Colon (tissue), 2 donors: ENCODE data around the gene TUT4.

Experiments used
- FAIRE-seq: peaks from 2 replicates; lab custom pipeline; 2012; peaks lifted over from hg19 to GRCh38; lab: Jason Lieb, UNC
- donor health status: control.
- donor health status: control.

TUT4 gene

DNA sequence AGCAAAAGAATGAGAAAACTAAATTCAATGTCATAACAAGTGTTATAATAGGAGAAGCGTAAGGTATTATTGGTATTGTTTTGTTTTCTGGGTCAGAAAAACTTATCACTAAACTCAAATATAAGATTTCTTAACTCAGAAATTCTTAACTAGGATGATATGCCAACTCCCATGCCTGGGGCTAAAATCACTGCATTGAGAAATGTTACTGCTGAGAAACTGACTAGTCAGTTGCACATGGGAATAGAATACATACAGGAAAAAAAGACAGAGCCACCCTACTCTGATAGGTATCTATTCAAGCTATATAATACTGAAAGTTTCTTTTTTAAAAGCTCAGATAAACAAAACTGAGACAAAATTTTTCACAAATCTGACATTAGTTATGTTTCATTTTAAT, 92.2 kb downstream of the TUT4 start:
- FAIRE-seq: no peak

DNA sequence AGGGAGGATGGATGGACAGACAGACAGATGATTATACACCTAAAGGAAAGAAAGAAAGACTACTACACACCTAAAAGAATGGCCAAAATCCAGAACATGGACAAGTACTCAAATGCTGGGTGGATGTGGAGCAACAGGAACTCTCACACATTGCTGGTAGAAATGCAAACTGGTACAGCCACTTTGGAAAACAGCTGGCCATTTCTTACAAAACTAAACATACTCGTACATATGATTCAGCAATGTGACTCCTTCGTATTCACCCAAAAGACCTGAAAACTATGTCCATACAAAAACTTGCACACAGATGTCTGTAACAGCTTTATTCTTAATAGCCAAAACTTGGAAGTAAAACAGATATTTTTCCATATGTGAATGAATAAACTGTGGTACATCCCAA, 97.2 kb downstream of the TUT4 start:
- no peak for FAIRE-seq

DNA sequence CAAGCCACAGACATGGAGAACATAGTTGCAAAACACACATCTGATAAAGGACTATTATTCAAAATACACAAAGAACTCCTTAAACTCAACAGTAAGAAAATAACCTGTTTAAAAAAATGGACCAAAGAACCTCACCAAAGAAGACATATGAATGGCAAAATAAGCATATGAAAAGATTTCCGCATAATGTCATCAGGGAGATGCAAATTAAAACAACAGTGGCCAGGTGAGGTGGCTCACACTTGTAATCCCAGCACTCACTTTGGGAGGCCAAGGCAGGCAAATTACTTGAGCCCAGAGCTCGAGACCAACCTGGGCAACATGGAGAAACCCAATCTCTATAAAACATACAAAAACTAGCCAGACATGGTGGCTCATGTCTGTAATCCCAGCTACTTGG, 98.1 kb downstream of the TUT4 start:
- no peak for FAIRE-seq

DNA sequence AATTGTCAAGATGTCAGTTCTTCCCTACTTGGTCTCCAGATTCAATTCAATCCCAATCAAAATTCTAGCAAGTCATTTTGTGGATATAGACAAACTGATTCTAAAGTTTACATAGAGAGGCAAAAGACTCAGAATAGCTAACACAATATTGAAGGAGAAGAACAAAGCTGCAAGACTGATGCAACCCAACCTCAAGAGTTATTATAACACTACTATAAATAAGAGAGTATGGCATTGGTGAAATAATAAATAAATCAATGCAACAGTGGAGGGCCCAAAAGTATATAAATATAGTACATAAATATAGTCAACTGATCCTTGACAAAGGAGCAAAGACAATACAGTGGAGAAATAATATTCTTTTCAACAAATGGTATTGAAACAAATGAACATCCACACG, 98.8 kb downstream of the TUT4 start:
- FAIRE-seq: no peak

DNA sequence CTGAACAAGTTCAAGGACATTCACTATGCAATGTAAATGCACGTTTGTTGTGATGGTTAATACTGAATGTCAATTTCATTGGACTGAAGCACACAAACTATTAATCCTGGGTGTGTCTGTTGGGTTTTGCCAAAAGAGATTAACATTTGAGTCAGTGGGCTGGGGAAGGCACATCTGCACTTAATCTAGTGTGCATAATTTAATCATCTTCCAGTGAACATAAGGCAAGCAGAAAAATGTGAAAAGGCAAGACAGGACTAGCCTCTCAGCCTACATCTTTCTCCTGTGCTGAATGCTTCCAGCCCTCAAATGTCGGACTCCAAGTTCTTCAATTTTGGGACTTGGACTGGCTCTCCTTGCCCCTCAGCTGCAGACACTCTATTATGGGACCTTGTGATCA, 108.4 kb downstream of the TUT4 start:
- no peak for FAIRE-seq

DNA sequence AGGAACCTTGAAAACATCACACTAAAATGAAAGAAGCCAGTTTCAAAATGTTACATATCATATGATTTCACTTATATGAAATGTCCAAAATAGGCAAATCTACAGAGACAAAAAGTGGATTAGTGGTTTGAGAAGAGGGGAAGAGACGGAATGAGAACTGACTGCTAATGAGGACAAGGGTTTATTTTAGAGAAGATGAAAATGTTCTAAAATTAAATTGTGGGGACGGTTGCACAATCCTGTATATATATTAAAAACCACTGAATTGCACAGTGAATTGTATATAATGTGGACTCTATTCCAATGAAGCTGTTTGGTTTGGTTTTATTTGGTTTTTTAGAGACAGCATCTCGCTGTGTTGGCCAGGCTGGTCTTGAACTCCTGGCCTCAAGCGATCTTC, 112.9 kb downstream of the TUT4 start:
- no peak for FAIRE-seq

DNA sequence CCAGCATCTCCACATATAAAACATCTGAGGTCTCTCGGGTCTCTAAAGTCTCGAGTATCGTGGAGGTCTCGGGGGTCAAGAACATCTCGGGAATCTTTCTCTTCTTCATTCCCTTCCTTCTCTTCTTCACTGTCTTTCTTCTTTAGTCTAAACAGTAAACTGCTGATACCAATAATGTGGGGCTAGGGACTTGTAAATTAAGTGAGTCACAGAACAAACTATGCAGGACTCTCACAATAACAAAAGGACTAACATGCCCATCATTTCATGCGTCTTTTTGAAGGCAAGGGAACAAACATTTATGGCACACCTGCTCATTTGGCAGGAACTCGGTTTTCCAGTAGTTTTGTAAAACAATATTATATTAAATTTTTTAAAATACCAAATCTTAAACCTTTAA, 116.1 kb downstream of the TUT4 start:
- FAIRE-seq: no peak

DNA sequence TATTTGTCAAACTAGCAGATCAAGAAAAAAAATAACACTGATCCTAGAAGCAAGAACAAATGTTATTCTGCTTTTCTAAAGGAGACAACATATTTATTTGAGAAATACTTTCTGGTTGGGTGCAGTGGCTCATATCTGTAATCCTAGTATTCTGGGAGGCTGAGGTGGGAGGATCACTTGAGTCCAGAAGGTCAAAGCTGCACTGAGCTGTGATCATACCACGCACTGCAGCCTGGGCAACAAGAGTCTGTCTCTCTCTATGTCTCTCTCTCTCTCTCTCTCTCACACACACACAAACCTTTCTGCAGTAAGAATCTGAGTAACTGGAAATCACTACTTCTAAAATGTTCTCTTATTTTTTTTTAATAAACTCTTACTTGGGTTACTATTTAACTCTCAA, 117.2 kb downstream of the TUT4 start:
- no peak for FAIRE-seq

DNA sequence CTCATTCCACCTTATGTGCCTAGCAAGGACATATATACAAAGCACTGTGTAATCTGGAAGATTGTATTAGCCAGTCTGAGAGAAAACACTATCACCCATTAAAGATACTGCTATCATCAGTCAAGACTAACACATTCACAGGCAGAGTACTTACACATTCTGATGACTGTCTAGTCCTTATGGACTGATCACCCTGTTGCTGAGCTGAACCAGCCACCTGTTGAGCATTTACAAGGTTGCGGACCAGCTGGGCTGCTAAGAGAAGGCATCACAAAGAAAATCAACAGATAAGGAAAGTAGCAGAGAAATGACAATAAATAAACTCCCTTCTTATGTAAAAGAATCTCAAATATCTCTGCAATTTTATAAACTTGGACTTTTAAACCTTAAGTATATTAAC, 117.7 kb downstream of the TUT4 start:
- no peak for FAIRE-seq

DNA sequence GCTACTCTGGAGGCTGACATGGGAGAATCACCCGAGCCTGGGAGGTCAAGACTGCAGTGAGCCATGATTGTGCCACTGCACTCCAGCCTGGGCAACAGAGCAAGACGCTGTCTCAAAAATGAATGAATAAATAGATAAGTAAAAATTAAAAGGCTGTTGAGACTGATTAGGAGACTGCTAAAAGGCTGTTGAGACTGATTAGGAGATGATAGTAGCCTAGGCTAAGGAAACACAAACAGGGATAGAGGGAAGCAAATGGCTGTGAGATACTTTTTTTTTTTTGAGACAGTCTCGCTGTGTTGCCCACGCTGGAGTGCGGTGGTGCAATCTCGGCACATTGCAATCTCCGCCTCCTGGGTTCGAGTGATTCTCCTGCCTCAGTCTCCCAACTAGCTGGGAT, 120.1 kb downstream of the TUT4 start:
- FAIRE-seq: no peak

DNA sequence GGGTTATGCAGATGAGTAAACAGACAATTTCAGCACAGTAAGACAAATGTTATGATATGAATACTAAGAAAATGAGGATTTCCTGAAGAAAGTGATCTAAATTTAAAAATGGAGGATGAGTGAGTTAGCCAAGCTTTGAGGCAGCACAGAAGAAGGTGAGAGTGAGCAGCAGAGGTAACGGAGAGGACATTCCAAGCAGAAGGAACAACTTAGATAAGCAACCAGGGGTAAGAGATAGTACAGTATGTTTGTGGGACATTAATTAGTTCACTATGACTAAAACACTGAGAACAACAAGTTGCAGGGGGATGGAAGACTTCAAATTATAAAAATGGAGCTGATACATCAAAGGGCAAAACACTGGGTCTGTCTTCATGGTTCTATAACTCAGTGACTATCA, 125.7 kb downstream of the TUT4 start:
- FAIRE-seq: no peak

DNA sequence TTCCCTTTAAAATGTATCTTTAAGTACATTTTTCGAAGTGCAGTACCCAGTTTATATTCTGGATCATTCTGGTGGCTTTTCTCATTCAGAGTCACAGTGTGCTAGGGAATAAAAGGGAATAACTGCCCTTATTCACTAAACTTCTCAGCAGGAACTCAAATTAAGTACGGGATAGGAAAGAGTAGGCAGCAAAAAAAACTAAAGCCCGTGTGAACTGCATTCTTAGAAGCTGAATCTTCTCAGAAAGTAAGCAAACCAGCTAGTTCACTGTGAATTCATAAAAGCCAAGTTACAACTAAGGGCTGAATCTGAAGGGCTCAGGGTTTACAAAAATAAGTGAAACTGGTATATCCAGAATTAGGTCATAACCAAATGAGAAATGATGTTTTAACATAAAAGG, 126.5 kb downstream of the TUT4 start:
- FAIRE-seq: no peak

DNA sequence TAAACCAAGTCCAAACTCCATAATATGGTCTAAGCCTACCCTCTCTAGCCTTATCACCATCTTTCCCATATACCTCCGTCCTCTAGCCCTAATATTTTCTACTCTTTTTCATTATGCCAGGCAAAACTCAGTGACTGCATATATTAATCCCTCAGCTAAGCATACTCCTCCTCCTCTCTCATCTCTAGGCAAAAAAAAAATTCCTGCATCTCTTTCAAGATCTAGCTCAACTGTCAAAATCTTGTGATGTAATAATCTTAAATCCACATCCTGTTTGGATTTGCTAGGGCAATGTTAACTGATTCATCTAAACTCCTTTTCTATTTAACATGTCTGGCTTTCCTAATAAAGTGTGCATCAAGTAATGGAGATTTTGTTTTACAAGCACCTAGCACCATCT, 128.1 kb downstream of the TUT4 start:
- no peak for FAIRE-seq

DNA sequence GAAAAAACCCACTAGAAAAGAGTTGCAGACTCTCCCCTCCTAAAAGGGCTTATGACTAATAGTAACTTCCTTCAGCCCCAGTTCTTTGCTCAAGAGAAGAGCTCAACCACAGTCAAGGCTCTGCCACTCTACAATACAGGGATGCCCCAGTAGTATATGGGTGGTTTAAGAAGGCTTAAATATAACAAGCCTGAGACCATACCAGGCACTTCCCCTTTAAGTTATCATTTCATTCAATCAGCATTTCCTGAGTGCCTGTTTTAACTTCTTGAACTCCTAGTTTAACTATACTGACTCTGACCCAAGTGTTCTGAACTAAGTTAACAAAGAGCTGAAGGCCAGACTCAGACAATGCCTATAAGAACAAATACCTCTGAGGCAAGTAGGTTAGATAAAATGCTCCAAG, 128.7 kb downstream of the TUT4 start:
- FAIRE-seq: no peak

DNA sequence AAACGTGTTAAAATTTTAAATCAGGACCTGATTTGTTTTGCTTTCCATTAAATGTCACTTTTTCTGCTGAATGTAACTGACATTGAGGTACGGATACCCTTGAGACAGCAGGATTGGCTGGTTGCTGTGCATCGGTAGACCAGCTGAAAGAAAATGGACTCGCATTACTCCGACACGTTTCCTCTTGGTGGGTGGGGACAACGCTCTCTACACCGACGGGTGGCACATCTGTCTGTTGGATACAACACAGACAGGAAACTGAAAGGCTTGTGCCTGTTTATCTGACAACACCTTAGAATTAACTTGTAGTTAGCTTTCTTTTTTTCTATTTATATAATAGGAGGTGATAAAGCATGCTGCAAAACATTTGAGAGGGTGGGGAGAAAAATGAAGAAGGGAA, 129.1 kb downstream of the TUT4 start:
- FAIRE-seq: no peak

DNA sequence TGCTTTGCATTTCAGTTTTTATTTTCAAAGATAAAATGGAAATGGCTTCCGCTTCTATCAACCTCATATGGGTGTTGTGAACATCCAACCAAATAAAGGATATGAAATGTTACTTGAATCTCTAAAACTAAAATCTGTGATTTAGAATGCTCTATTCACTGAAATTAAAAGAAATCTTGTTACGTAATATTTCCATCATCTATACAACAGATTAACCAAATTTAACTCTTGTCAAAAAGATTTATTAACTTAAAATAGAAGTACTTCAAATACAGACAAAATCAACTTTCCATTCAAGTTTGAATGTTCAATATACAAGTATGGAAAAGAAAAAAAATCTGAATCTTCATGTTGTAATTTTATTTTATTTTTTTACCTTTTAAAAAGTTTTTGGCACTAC, 129.8 kb downstream of the TUT4 start:
- no peak for FAIRE-seq

DNA sequence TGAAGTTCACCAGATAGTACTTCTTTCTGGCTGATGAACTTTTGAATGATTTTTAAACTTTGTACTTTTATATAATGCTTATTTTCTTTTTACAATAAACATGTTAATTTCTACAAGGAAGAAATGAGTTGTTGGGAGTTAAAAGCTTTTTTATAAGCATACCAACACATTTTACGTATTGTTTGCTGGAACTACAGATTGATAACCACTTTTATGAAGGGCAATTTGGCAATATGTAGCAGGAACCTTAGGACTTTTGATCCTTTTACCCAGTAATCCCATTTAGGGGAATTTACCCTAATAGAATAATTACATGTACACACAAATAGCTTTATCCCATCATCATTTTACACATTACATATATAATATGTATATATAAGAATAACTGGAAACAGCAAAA, 132.2 kb downstream of the TUT4 start:
- no peak for FAIRE-seq

DNA sequence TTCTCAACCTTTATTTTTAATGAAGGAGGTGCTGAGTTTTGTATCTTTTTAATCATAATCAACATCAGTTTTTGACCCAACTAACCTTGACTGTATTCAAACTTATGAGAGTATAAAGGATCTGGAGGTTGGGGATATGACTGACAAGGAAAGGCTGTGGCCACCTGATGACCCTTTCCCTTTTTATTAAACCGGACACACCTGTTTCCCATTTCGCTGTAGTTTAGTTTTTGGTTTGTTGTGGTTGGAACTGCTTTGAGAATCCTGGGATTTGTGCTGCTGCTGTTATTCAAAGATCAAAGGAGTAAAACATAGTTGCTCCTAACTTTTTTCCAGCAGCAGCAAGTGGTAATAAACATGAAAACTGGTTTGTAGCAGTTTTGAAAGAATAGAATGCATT, 136.1 kb downstream of the TUT4 start:
- no peak for FAIRE-seq

DNA sequence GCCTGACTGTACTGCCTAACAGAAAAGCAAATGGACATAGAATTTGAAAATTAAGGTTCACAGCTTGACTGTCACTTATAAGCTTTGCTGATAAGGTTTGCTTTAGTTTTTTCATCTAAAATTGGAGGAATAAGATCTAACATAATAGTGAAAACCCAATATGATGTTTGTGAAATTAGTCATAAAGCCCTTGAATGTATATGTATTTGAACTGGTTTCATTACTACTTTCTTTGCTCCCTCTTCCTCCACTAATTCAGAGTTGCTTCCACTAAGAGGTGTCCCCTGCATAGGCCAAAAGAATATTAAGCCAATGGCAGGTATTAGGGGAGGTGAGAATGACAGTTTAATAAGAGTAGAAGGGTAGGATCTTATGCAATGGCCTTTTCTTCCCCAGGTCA, 137.9 kb downstream of the TUT4 start:
- no peak for FAIRE-seq

DNA sequence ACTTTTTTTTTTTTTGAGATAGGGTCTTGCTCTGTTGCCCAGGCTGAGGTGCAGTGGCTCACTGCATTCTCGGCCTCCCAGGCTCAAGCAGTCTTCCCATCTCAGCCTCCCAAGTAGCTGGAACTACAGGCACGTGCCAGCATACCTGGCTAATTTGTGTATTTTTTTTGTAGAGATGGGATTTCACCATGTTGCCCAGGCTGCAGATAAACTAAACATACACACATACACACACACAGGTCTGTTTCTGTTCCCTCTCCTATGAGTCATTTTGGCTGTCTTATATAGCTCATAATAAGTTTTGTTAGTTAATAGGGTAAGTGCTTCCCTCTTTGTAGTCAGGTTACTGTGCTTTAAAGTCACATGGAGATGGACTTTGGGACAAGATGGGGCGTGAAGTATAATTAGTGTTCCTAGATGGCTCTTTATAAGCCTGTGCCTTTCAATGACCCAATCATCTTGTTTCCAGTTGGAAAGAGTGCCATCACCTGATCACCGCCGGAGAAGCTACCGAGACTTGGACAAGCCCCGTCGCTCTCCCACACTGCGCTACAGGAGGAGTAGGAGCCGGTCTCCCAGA, 139.4 kb downstream of the TUT4 start:
- FAIRE-seq: peak; percentile 80

DNA sequence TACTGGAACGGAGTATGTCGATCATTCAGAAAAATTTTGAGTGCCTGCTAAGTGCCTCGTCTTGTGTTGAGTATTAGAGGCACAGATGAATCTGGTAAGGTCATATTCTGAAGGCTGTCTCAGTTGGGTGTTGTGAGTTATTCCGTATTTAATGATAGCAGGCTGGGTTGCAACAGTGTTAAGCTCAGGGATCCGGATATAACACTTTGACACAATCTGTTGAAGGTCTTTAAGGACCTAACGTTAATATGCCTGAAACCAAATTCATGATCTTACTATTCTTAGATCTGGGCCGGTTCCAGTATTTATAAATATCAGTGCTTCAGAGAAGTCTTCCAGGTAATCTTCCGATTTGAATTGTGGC, 147.9 kb downstream of the TUT4 start:
- FAIRE-seq: no peak

DNA sequence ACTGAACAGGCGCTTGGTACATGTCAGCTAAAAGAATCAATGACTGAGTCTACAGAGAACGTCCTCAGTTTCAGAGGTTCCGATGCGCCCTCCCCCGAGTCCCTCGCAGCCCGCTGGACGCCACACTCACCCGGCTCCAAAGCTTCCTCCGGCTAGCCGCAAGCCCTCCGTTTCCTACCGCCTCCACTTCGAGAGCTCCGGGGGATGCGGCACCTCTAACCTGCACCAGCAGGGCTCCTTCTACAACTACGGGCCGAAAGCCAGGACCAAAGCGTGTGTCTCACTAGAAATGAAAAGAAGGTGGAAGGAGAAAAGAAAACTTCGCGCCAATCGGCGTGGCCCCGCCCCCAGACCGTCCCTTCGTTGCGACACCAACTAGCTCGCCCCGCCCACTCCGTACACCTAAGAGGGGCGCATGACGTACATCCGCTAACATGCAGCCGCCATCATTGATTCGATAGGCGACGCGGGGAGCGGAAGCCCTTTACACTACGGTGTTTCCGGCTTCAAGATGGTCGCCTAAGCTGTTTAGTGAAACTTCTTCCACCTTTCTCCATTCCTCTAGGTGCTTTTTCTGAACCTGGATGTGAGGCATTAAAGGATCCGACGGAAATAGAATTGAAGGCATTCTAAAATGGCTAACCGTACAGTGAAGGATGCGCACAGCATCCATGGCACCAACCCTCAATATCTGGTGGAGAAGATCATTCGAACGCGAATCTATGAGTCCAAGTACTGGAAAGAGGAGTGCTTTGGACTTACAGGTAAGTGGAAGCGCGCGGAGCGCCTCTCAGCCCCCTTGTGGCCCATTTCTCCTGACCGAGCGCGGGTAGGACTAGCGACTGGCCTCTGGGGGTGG, 148.5 kb downstream of the TUT4 start, which contains the start of the genes ORC1 and PRPF38A:
ORC1 (minus strand) TSS at position 308 of the 859 bp plus-strand sequence. CDS start 2,200 bp downstream, outside the sequence.
PRPF38A (plus strand) TSS at position 487 of the 859 bp plus-strand sequence; CDS start at position 635, 148 bp downstream.
- FAIRE-seq: no peak

DNA sequence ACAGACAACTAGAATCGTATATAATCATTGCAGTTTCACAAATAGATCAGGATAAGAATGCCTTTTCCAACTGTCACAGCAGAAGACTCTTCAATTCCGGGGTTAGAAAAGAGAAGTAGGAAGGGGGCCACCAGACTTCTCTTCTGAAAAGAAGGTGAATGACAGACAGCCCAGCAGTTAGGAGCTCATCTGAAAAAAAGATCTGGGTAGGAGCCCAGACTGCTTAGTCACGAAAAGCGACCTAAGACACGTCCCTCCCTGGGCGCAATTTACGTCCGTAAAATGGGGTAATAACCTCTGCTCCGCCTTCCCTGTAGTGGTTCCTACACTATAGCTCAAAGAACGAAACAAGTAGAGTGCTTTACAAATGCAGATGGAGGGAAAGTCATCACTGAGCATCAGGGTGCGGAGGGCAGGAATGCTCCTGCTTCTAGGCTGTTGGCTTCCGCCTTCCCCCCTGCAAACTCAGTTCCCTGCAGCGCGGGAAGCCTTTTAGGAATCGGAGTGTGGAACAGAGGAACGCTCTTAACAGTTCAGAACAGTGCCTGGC, 149.3 kb downstream of the TUT4 start:
- FAIRE-seq: no peak

DNA sequence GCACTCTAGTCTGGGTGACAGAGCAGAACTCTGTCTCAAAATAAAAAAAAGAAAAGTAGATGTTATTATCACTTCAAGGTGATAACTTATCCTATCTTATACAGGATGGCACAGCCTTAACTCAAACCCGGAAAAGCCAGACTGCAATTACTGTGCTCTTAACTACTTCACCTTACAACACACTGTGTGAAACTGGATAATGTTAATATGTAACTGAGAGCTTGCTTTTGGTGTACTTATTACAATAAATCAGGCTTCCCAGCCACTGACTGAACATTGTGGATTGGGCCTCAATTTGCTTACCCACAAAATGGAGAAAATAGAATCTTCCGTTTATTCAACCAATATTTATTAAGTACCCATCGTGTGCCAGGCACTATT, 150.0 kb downstream of the TUT4 start:
- no peak for FAIRE-seq
